ENCODE measurements around the gene REXO4. TPM values are rescaled to one million over a fixed set of nuclear protein-coding genes. Genes with fewer than 3 reads are reported as not detected.
A peak's percentile ranks its signal among the peaks of the same experiment; 100 is the strongest.

REXO4 gene
- total RNA-seq, 4 donors from 2014 or later: 20.9 to 28.3 (median 22.2) TPM

DNA sequence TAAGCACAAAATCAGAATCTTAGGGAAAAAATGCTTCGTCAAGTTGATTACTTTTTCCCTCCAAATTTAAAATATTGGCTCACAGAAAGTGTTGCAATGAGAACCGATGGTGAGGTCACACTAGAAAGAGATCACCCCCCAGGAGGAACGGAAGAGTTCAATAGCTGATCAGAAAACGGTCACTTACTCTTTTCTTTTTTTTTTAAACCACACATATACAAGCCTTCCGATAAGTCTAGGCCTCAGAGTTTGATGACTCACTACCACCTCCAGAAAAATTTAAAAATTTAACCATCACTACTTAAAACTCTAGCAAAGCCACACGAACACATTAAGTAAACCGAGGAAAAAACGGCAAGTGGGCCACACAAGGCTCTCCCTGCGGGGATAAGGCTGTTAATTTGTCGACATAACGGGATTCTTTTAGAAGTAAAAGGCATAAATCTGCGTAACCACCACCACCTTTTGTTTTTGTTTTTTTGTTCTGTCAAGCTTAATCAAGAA lies 43.1 kb downstream of the REXO4 start:
- Histone ChIP-seq H3K36me3 (peaks cover 7% of the 10 kb centered on the region), H3K27me3 (no peaks in the 10 kb centered on the region), H3K4me3 (peak overlapping the region; percentile 87), H3K27ac (peak overlapping the region; percentile 97), H3K9me3 (no peaks in the 10 kb centered on the region), H3K4me1 (peaks cover 74% of the 10 kb centered on the region)
- WGBS: 11% methylated on average over 12 of the region's 12 CpGs
- TF ChIP-seq, protein P1, sequence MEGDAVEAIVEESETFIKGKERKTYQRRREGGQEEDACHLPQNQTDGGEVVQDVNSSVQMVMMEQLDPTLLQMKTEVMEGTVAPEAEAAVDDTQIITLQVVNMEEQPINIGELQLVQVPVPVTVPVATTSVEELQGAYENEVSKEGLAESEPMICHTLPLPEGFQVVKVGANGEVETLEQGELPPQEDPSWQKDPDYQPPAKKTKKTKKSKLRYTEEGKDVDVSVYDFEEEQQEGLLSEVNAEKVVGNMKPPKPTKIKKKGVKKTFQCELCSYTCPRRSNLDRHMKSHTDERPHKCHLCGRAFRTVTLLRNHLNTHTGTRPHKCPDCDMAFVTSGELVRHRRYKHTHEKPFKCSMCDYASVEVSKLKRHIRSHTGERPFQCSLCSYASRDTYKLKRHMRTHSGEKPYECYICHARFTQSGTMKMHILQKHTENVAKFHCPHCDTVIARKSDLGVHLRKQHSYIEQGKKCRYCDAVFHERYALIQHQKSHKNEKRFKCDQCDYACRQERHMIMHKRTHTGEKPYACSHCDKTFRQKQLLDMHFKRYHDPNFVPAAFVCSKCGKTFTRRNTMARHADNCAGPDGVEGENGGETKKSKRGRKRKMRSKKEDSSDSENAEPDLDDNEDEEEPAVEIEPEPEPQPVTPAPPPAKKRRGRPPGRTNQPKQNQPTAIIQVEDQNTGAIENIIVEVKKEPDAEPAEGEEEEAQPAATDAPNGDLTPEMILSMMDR (IDR thresholded peaks at IDR 0.05): no peak
- TF ChIP-seq EP300 (IDR thresholded peaks at IDR 0.05) (no peak), POLR2AphosphoS5 (IDR thresholded peaks at IDR 0.05) (no peak), POLR2A (IDR thresholded peaks at IDR 0.05) (no peak)
- DNase-seq (ENCODE audit: low spot score in 2 of 2): no peak

DNA sequence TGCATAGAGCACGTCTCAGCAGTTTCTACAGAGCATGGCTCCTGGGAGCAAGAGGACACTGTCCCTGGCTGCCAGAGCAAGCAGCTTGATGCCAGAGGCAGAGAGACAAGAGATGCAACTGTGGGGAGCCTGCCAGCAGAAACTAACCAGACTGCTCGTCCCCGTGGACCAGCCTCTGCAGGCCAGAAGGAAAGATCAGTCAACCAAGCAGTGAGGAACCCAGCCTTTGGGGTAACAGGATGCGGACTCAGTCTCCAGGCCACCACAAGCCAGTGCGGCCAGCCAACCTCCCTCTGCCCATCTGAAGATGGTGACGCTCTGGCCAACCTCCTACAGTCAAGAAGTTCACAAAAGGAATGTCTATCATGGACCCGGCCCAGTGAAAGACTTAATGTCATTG lies 45.7 kb downstream of the REXO4 start:
- TF ChIP-seq, protein P1 (IDR thresholded peaks at IDR 0.05): no peak
- TF ChIP-seq EP300 (IDR thresholded peaks at IDR 0.05) (no peak), POLR2AphosphoS5 (IDR thresholded peaks at IDR 0.05) (no peak), POLR2A (IDR thresholded peaks at IDR 0.05) (no peak)
- peaks cover 7% of the 10 kb centered on the region for H3K36me3 ChIP-seq
- 50% methylated on average over 7 of the region's 7 CpGs for WGBS
- H3K27me3 ChIP-seq: no peaks in the 10 kb centered on the region
- H3K4me1 ChIP-seq: peaks cover 88% of the 10 kb centered on the region
- no peak for DNase-seq (ENCODE audit: low spot score in 2 of 2)
- no peak overlapping the region for H3K27ac ChIP-seq
- no peaks in the 10 kb centered on the region for H3K9me3 ChIP-seq
- H3K4me3 ChIP-seq: no peak overlapping the region

DNA sequence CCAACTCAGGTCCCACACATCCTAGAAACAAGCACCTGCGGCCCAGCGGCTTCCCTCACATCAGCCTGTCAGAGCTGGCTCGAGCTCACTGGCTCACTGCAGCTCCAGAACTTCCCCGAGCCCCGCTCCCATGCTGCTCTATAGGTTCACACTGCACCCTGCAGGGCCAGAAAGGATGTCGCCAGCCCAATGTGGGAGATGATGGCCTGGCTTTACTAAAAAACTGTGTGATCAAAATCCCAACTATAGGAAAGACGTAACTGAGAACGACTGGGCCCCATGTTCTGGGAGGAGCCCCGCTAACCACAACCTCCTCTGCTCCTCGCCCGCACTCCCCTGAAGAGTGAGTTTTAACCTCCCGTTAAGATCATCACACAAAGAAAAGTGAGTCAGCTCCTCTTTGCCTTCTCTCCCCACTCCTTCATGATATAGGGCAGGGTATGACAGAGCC lies 46.5 kb downstream of the REXO4 start:
- TF ChIP-seq POLR2A (IDR thresholded peaks at IDR 0.05): no peak
- no peak for DNase-seq (ENCODE audit: low spot score in 2 of 2)
- peaks cover 14% of the 10 kb centered on the region for H3K36me3 ChIP-seq
- H3K9me3 ChIP-seq: no peaks in the 10 kb centered on the region
- no peak overlapping the region for H3K27ac ChIP-seq
- H3K4me1 ChIP-seq: peaks cover 83% of the 10 kb centered on the region
- 35% methylated on average over 8 of the region's 12 CpGs for WGBS
- no peaks in the 10 kb centered on the region for H3K27me3 ChIP-seq
- no peak overlapping the region for H3K4me3 ChIP-seq

DNA sequence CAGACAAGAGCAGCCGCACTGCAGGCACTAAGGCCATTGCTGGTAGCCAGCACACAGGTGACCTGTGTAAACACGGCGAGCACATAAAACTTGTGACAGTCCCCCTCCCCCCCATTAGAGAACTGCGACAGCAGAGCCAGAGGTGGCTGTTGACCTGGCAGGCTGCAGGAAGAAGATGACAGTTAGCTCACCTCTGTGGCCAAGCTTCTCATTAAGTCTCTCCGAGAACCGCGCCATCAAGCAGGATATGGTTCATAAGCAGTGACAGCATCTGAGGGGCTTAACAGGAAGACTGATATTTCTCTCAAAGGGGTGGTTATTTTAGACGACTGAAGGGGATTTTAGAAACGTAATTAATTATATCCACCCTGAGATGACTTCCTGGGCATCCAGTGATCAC lies 47.1 kb downstream of the REXO4 start:
- no peak overlapping the region for H3K27ac ChIP-seq

DNA sequence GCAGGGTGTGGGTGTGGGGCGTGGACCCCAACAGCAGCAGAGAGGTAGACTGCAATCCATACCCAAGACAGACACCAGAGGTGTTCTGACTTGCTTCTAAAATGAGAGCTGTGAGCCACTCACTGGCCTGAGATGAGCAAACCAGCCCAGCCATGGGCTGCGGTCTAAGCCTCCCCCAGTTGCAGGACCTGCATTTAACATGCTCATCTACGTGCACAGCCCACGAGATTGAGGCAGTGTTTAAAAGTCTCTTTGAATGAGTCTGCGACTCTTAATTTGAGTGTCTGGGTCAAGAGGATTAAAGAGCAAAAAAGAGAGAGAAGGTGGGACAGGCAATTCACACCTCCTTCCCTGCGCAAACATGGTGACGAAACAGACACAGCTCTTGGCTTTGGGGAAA lies 47.9 kb downstream of the REXO4 start:
- 90% methylated on average over 7 of the region's 7 CpGs for WGBS
- Histone ChIP-seq H3K4me3 (no peak overlapping the region), H3K27ac (no peak overlapping the region), H3K36me3 (peaks cover 26% of the 10 kb centered on the region), H3K27me3 (no peaks in the 10 kb centered on the region), H3K4me1 (peaks cover 88% of the 10 kb centered on the region), H3K9me3 (no peaks in the 10 kb centered on the region)
- TF ChIP-seq, protein P1 (IDR thresholded peaks at IDR 0.05): no peak
- no peak for TF ChIP-seq POLR2A (IDR thresholded peaks at IDR 0.05)
- no peak for TF ChIP-seq EP300 (IDR thresholded peaks at IDR 0.05)
- no peak for TF ChIP-seq POLR2AphosphoS5 (IDR thresholded peaks at IDR 0.05)
- DNase-seq (ENCODE audit: low spot score in 2 of 2): no peak

More for the DNA sequence above, 47.1 kb downstream of the REXO4 start:
- Histone ChIP-seq H3K9me3 (no peaks in the 10 kb centered on the region), H3K27me3 (no peaks in the 10 kb centered on the region), H3K4me1 (peaks cover 86% of the 10 kb centered on the region), H3K4me3 (no peak overlapping the region), H3K36me3 (peaks cover 19% of the 10 kb centered on the region)
- no peak for DNase-seq (ENCODE audit: low spot score in 2 of 2)
- TF ChIP-seq POLR2AphosphoS5 (IDR thresholded peaks at IDR 0.05) (no peak), POLR2A (IDR thresholded peaks at IDR 0.05) (no peak)
- TF ChIP-seq, protein P1 (IDR thresholded peaks at IDR 0.05): no peak
- WGBS: 76% methylated on average over 7 of the region's 9 CpGs

DNA sequence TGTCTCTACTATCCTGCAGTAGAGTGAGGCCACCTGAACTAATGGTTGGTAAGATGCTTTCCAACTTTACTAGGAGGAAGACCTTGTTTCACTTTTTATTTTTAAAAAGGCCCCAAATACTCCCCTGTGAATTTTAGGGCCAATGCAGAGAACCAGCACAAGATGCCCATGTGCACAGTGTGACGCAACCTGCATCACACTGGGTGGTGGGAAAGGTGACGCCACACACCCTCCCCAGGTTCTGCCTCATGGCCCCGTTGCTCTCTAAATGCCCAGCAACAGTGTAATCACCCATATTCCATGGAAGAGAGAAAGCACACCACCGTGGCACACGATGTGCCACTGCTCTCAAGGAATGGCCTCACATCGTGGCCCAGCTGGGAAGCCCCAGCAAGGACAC lies 48.4 kb downstream of the REXO4 start:
- TF ChIP-seq, protein P1 (IDR thresholded peaks at IDR 0.05): no peak
- TF ChIP-seq POLR2A (IDR thresholded peaks at IDR 0.05) (no peak), EP300 (IDR thresholded peaks at IDR 0.05) (no peak), POLR2AphosphoS5 (IDR thresholded peaks at IDR 0.05) (no peak)
- H3K27ac ChIP-seq: no peak overlapping the region

More for the DNA sequence above, 48.4 kb downstream of the REXO4 start:
- peaks cover 30% of the 10 kb centered on the region for H3K36me3 ChIP-seq
- H3K9me3 ChIP-seq: no peaks in the 10 kb centered on the region
- no peak for DNase-seq (ENCODE audit: low spot score in 2 of 2)
- peaks cover 87% of the 10 kb centered on the region for H3K4me1 ChIP-seq
- H3K4me3 ChIP-seq: no peak overlapping the region
- WGBS: 78% methylated on average over 6 of the region's 6 CpGs
- no peaks in the 10 kb centered on the region for H3K27me3 ChIP-seq

Measured in suprapubic skin (tissue), 4 donors.